ENCODE measurements around the gene LBH.

- TF ChIP-seq EZH2phosphoT487 (IDR thresholded peaks at IDR 0.05; ENCODE audit: borderline replicate concordance) (no peak), REST (IDR thresholded peaks at IDR 0.05; ENCODE audit: low read depth) (no peak), CTCF (IDR thresholded peaks at IDR 0.05 in 2 of 3, conservative IDR thresholded peaks at IDR 0.05 in 1 of 3; ENCODE audit: borderline replicate concordance in 1 of 3, insufficient read depth in 1 of 3, low read depth in 2 of 3, low read length in 2 of 3) (no peak), EZH2 (IDR thresholded peaks at IDR 0.05) (no peak), POLR2A (IDR thresholded peaks at IDR 0.05; ENCODE audit: borderline replicate concordance, extremely low read depth, insufficient read depth, insufficient read length) (no peak), CBX3 (IDR thresholded peaks at IDR 0.05; ENCODE audit: low read depth) (no peak), YY1 (IDR thresholded peaks at IDR 0.05; ENCODE audit: extremely low read depth, insufficient replicate concordance, low read depth, low read length) (no peak), ZNF274 (IDR thresholded peaks at IDR 0.05; ENCODE audit: low read depth, low read length) (no peak), CEBPB (IDR thresholded peaks at IDR 0.05; ENCODE audit: low read depth) (no peak), TCF7L2 (IDR thresholded peaks at IDR 0.05; ENCODE audit: borderline replicate concordance, extremely low read depth, insufficient read depth, insufficient read length) (no peak), EGR1 (IDR thresholded peaks at IDR 0.05; ENCODE audit: low read depth) (no peak)
Observed at GRCh38 chr2:30305235-30305634, 73.9 kb downstream of the LBH start.
